GM11168 (cell line): ENCODE measurements around the gene SLC35E2B.
"Not testable (repeated sequence)": the region's sequence is repeated elsewhere in the genome, so short reads cannot be mapped to it uniquely, and the experiment has no call there.

Source experiments
- in situ Hi-C: fragments of 300-500 bp; cut with MboI; formaldehyde crosslinking; loops from one replicate; pipeline ENCODE4 v1.12.0; 2022; ENCODE audit warnings: low sequenced_read_pairs; ENCODE audit not compliant: unreplicated experiment

SLC35E2B gene

DNA sequence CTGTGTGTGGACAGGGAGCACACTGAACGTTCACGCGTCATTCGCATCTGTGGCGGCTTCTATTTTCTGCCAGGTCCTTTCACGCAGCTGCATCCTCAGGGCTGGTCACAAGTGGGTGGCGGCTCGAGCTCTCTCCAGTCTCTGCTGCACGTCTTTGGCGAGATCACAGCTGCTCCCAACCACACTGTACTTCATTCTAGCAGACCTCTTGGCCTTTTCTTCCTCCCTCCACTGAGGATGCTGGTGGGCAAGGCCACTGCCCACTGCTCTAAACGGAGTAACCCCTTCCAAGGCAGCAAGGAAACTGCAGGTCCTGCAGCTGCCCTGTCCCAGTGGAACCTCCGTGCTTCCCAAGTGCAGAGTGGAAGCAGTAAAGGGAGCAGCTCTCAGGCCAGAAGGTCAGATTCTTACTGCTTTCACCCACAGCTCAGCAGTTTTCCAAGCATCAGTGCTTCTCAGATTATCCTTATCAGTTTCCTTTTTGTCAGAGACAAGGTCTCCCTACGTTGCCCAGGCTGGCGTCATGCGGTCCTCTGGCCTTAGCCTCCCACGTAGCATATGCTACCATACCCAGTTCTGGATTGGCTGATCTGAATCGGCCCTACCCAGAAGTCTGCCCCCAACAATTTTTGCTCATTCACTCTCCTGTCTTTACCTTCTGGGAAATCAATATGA is 44.9 kb downstream of the SLC35E2B start:
- in situ Hi-C loops: not testable (repeated sequence)

DNA sequence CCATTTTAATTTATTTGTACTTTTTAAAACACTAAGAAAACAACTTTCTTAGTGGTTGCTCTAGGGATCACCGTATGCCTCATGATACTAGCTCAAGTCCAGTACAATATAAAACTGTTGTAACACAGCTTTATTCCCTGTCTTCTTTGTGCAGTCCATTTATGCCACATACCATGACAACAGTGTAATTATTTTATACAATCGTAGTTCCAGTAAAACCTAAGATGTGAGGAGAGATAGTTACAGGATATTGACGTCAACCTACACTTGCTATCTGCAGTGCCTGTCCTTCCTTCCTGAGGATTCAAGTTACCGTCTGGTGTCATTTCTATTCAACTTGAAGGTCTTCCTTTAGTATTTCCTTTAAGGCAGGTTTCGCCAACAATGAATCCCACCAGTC is 46.3 kb downstream of the SLC35E2B start:
- in situ Hi-C loops: not testable (repeated sequence)

DNA sequence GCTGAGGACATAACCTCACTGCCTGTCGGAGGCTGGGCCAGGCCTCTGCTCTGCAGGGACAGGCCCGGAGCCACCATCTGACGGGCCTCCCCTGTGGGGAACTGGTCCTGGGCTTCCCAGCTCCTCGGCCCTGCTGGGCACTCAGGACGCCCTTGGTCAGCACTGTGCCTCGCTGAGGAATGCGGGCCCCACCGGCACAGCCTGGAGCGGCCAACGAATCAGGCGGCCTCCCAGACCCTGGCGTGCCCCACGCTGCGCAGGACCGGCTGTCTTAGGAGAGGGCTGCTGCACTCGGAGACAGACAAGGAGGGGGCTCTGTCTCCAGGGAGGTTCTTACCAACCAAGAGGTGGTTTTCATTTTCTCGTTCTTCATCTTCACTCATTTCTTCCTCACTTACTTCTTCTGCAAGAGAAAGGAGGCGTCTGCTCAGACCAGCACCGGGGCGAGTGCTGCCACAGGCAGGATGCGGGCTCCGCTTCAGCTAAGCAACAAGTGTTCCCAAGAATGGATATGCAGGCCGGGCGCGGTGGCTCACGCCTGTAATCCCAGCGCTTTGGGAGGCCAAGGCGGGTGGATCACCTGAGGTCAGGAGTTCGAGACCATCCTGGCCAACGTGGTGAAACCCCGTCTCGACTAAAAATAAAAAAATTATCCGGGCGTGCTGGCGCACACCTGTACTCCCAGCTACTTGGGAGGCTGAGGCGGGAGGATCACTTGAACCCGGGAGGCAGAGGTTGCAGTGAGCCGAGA is 51.7 kb downstream of the SLC35E2B start:
- in situ Hi-C loops: not testable (repeated sequence)

- in situ Hi-C loops: not testable (repeated sequence)
Measured at GRCh38 chr1:1640081-1640480, 52.5 kb downstream of the SLC35E2B start.

GRCh38 chr1:1639368-1639767 is 53.2 kb downstream of the SLC35E2B start:
- in situ Hi-C loops: not testable (repeated sequence)

- in situ Hi-C loops: not testable (repeated sequence)
Measured at GRCh38 chr1:1638528-1638927, 54.1 kb downstream of the SLC35E2B start.

GRCh38 chr1:1637479-1637875 is 55.1 kb downstream of the SLC35E2B start:
- in situ Hi-C loops: not testable (repeated sequence)

- in situ Hi-C loops: not testable (repeated sequence)
Measured at GRCh38 chr1:1636621-1637478, 55.7 kb downstream of the SLC35E2B start.

DNA sequence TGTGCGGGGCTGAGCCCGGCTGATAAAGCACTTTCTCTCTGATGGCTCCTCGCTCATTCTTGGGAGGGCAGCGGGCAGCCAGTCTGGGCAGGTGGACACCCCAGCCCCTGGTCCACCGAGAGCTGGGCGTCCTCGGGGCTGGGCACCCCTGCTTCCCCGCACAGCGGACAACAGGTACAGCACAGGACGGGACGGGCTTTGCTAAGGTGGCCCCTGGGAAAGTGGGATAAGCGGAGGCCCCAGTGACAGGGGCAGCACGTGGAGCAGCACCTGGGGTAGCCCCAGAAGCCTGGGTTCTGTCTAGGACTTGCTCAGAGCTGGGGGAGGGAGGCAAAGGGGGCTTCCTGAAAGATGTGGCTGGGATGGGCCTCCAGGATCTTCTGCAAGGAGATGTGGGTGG is 58.0 kb downstream of the SLC35E2B start:
- in situ Hi-C loops: not testable (repeated sequence)

GRCh38 chr1:1633409-1633808 is 59.2 kb downstream of the SLC35E2B start:
- in situ Hi-C loops: not testable (repeated sequence)

DNA sequence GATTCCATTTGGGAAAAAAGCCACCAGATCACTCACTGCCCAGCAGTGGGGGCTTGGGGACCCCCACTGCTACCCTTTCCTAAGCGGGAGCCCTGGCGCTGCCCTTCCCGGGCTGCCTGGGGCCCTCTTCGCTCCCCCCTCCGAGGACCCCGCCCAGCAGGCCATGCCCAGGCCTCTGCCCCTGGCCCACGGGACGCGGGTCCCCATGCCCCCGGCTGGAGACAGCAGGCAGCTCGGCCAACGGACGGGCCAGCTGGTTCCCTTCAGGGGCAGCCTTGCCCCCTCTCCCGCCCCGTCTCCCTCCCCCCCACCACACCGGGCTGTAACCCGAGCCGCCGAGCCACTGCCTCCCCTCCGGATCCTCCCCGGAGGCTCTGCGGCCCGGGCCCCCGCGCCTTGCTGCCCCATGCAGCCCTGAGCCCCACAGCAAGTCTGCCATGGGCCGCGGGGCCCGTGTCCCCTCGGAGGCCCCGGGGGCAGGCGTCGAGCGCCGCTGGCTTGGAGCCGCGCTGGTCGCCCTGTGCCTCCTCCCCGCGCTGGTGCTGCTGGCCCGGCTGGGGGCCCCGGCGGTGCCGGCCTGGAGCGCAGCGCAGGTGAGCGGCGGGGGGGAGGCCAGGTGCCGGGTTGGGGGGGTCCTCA is 60.7 kb downstream of the SLC35E2B start, which contains the start of gene MMP23B:
Gene MMP23B, plus strand, starts transcription at position 392 of the 639 bp plus-strand sequence. Its CDS starts 46 bp downstream, at position 438.
- in situ Hi-C loops: no loop called here

DNA sequence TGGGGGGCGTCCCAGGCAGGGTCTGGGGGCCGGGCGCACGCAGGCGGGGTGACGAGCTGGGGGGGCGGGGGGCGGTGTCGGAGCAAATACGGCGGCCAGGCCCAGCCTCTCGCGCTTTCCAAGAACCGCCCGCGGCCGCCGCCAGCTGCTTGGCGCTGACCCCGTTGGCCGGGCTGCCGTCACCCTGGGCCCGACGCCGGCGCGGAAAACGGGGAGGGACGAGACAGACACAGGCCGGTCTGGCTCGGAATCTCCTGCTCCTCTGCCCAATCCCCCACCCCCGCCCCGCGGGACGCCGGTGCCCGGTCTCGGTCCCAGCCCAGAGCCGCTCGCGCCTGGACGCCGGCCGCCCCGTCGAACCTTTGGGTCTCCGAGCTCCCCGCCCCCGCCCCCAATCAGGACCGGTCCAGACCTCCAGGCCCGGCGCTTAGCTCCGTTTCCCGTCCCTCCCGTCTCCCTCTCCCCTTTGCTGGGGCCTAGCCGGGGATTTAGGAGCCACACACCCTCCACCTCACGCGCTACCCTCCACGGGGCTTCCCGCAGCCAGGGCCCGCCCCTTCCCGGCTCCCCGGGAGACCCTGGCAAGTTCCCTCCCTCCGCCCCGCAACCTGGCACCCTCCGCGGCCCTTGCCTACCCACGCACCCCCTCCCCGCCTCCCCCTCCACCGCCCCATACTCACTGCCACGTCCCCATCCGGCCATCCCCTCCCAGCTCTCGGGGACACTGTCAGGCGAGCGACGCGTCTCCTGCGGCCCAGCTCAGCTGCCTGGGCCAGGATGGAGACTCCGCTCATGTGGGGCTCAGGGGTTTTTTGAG is 61.4 kb downstream of the SLC35E2B start:
- in situ Hi-C loops: no loop called here

DNA sequence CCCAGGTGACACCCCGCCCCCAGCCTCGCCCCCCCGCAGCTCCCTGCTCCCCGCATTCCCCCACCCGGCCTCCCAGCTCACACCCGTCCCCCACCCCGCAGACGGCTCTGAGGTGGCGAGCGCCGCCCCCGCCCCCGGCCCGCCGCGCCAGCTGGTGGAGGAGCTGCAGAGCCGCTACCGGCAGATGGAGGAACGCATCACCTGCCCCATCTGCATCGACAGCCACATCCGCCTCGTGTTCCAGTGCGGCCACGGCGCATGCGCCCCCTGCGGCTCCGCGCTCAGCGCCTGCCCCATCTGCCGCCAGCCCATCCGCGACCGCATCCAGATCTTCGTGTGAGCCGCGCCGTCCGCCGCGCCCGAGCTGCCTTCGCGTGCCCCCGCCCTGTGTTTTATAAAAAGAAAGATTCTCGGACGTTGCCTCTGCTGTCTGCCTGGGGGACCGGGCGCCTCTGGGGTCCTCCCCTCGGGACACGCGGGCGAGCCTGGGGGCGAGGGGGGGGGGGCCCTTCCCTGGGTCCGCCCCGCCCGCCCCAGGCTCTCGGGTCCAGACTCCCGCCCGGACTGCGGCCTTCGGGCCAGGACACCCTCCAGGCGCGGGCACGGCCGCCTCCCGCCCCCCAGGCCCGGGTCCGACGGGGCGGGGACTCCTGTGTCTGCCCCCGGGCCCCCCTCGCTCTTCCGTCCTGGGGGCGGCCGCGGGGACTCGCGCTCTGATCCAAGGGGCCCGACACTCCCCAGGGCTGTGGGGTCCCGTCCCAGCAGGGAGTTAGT is 62.2 kb downstream of the SLC35E2B start:
- in situ Hi-C loops: no loop called here

DNA sequence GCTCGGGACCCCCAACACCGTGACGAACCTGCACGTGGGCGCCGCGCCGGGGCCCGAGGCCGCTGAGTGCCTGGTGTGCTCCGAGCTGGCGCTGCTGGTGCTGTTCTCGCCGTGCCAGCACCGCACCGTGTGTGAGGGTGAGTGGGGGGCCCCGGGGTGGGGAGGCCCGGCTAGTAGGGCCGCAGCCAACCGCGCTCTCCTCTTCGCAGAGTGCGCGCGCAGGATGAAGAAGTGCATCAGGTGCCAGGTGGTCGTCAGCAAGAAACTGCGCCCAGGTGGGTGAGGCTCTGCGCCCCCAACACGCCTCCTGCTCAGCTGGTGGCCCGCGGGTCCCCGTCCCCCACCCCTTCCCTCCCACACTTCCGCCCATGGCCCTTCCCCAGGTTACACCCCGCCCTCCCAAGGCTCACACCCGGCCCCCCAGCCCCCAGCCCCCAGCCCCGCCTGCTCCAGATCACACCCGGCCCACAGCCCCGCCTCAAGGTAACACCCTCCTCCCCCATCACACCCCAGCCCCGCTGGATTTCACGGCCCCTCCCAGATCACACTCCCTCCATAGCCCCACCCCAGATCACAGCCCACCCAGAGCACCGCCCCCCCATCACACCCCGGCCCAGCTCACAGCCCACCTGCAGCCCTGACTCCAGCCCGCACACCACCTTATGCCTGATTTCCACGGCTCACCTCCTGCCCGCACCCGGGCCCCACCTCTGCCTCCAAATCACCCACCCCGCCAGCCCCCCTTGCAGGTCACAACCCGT is 63.0 kb downstream of the SLC35E2B start:
- in situ Hi-C loops: no loop called here

DNA sequence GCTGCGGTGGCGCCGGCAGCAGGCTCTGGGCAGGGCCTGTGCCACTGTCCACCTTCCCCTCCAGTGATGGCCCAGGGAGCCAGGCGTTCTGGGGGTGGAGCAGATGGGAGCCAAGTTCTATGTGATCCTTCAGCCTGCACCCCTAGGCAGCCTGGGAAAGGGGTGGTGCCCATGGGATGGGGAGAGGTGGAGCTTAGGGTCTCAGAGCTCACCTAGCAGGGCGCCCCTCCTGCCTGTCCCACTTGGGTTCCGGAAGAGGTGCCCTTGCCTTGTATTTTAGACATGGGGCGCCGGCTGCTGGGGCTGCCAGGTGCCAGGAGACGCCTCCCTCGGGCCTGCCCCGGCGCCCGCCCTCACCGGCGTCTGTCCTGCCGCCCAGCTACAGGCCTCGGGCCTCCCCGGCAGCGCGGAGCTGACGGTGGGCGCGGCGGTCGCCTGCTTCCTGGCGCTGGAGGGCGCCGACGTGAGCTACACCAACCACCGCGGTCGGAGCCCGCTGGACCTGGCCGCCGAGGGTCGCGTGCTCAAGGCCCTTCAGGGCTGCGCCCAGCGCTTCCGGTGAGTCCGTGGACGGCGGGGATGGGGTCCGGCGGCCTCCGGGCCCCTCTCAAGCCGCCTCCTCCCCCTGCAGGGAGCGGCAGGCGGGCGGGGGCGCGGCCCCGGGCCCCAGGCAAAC is 63.7 kb downstream of the SLC35E2B start:
- in situ Hi-C loops: no loop called here

- in situ Hi-C loops: no loop called here
Measured at GRCh38 chr1:1627829-1628753, 64.5 kb downstream of the SLC35E2B start.
